Measurements from ENCODE around the gene CDK6. TPM values are rescaled to one million over a fixed set of nuclear protein-coding genes. Genes with fewer than 3 reads are reported as not detected.

The CDK6 gene
- total and polyA plus RNA-seq, 2 experiments from 2014 or later: 7.4 to 23.7 TPM

DNA sequence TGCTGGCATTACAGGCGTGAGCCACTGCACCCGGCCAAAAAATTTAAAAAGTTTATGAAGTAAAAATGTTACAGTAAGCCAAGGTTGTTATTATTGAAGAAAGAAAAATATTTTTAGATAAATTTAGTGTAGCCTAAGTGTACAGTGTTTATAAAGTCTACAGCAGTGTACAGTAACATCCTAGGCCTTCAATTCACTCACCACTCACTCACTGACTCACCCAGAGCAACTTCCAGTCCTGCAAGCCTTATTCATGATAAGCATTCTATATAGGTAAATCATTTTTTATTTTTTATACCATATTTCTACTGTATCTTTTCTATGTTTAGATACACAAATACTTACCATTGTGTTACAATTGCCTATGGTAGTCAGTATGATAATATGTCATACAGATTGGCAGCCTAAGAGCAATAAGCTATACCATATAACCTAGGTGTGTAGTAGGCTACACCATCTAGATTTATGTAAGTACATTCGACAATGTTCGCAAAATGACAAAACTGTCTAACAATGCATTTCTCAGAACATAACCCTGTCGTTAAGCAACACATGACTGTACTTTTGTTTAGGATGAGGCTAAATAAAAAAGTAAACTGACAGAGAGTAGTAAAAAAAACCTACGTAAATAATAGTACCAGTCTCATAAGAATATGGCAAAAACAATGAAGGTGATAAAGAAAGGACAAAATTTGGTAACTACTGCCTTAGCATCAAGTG, 168.4 kb downstream of the CDK6 start:
- Mint-ChIP-seq H3K36me3 (ENCODE audit: low read depth) (no peaks in the 10 kb centered on the region), H3K4me1 (no peaks in the 10 kb centered on the region), H3K9me3 (no peaks in the 10 kb centered on the region), H3K4me3 (no peak overlapping the region), H3K27me3 (ENCODE audit: insufficient read depth, low read depth, poor library complexity) (no peaks in the 10 kb centered on the region), H3K27ac (no peak overlapping the region)
- Histone ChIP-seq H3K9me2 (ENCODE audit: insufficient read depth) (no peaks in the 10 kb centered on the region), H4K20me1 (replicated peaks; ENCODE audit: insufficient read depth) (0 out of 2 replicates have a peak, but pooled peaks cover 7% of the 10 kb centered on the region), H3F3A (replicated peaks; ENCODE audit: low read depth) (no peaks in the 10 kb centered on the region), H2AFZ (no peak overlapping the region), H3K79me2 (replicated peaks; ENCODE audit: insufficient read depth) (no peaks in the 10 kb centered on the region), H3K27me3 (ENCODE audit: insufficient read depth) (no peaks in the 10 kb centered on the region), H3K4me2 (no peak overlapping the region), H3K4me3 (no peak overlapping the region), H3K27ac (ENCODE audit: low read depth) (no peak overlapping the region), H3K36me3 (ENCODE audit: insufficient read depth) (no peaks in the 10 kb centered on the region), H3K4me1 (ENCODE audit: insufficient read depth) (no peaks in the 10 kb centered on the region)
- no peak for ATAC-seq
- TF ChIP-seq, protein P1, sequence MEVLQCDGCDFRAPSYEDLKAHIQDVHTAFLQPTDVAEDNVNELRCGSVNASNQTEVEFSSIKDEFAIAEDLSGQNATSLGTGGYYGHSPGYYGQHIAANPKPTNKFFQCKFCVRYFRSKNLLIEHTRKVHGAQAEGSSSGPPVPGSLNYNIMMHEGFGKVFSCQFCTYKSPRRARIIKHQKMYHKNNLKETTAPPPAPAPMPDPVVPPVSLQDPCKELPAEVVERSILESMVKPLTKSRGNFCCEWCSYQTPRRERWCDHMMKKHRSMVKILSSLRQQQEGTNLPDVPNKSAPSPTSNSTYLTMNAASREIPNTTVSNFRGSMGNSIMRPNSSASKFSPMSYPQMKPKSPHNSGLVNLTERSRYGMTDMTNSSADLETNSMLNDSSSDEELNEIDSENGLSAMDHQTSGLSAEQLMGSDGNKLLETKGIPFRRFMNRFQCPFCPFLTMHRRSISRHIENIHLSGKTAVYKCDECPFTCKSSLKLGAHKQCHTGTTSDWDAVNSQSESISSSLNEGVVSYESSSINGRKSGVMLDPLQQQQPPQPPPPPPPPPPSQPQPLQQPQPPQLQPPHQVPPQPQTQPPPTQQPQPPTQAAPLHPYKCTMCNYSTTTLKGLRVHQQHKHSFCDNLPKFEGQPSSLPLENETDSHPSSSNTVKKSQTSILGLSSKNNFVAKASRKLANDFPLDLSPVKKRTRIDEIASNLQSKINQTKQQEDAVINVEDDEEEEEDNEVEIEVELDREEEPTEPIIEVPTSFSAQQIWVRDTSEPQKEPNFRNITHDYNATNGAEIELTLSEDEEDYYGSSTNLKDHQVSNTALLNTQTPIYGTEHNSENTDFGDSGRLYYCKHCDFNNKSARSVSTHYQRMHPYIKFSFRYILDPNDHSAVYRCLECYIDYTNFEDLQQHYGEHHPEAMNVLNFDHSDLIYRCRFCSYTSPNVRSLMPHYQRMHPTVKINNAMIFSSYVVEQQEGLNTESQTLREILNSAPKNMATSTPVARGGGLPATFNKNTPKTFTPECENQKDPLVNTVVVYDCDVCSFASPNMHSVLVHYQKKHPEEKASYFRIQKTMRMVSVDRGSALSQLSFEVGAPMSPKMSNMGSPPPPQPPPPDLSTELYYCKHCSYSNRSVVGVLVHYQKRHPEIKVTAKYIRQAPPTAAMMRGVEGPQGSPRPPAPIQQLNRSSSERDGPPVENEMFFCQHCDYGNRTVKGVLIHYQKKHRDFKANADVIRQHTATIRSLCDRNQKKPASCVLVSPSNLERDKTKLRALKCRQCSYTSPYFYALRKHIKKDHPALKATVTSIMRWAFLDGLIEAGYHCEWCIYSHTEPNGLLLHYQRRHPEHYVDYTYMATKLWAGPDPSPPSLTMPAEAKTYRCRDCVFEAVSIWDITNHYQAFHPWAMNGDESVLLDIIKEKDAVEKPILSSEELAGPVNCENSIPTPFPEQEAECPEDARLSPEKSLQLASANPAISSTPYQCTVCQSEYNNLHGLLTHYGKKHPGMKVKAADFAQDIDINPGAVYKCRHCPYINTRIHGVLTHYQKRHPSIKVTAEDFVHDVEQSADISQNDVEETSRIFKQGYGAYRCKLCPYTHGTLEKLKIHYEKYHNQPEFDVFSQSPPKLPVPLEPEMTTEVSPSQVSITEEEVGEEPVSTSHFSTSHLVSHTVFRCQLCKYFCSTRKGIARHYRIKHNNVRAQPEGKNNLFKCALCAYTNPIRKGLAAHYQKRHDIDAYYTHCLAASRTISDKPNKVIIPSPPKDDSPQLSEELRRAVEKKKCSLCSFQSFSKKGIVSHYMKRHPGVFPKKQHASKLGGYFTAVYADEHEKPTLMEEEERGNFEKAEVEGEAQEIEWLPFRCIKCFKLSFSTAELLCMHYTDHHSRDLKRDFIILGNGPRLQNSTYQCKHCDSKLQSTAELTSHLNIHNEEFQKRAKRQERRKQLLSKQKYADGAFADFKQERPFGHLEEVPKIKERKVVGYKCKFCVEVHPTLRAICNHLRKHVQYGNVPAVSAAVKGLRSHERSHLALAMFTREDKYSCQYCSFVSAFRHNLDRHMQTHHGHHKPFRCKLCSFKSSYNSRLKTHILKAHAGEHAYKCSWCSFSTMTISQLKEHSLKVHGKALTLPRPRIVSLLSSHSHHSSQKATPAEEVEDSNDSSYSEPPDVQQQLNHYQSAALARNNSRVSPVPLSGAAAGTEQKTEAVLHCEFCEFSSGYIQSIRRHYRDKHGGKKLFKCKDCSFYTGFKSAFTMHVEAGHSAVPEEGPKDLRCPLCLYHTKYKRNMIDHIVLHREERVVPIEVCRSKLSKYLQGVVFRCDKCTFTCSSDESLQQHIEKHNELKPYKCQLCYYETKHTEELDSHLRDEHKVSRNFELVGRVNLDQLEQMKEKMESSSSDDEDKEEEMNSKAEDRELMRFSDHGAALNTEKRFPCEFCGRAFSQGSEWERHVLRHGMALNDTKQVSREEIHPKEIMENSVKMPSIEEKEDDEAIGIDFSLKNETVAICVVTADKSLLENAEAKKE (CRISPR knock-in tag; IDR thresholded peaks at IDR 0.05): no peak
- TF ChIP-seq, protein P2, sequence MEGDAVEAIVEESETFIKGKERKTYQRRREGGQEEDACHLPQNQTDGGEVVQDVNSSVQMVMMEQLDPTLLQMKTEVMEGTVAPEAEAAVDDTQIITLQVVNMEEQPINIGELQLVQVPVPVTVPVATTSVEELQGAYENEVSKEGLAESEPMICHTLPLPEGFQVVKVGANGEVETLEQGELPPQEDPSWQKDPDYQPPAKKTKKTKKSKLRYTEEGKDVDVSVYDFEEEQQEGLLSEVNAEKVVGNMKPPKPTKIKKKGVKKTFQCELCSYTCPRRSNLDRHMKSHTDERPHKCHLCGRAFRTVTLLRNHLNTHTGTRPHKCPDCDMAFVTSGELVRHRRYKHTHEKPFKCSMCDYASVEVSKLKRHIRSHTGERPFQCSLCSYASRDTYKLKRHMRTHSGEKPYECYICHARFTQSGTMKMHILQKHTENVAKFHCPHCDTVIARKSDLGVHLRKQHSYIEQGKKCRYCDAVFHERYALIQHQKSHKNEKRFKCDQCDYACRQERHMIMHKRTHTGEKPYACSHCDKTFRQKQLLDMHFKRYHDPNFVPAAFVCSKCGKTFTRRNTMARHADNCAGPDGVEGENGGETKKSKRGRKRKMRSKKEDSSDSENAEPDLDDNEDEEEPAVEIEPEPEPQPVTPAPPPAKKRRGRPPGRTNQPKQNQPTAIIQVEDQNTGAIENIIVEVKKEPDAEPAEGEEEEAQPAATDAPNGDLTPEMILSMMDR (conservative IDR thresholded peaks at IDR 0.05; ENCODE audit: low read depth in 2 of 2): no peak
- TF ChIP-seq ZNF331 (CRISPR knock-in tag; IDR thresholded peaks at IDR 0.05; ENCODE audit: low read depth) (no peak), EZH2phosphoT487 (IDR thresholded peaks at IDR 0.05; ENCODE audit: unreplicated experiment) (no peak), ZNF114 (CRISPR knock-in tag; IDR thresholded peaks at IDR 0.05) (no peak), JUNB (IDR thresholded peaks at IDR 0.05; ENCODE audit: unreplicated experiment) (no peak), CREB1 (CRISPR knock-in tag; IDR thresholded peaks at IDR 0.05; ENCODE audit: low read depth) (no peak)
- TF ChIP-seq, protein P3, sequence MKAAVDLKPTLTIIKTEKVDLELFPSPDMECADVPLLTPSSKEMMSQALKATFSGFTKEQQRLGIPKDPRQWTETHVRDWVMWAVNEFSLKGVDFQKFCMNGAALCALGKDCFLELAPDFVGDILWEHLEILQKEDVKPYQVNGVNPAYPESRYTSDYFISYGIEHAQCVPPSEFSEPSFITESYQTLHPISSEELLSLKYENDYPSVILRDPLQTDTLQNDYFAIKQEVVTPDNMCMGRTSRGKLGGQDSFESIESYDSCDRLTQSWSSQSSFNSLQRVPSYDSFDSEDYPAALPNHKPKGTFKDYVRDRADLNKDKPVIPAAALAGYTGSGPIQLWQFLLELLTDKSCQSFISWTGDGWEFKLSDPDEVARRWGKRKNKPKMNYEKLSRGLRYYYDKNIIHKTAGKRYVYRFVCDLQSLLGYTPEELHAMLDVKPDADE (IDR thresholded peaks at IDR 0.05): no peak
- DNase-seq (ENCODE audit: low spot score): no peak
